NB4 (cell line): ENCODE data around the gene CTNNA2.

ENCODE experiments used
- CTCF ChIP-seq: IDR thresholded peaks from one replicate; pipeline ENCODE4 v1.5.1; 2012; ENCODE audit warnings: low read depth, low read length
- MYC ChIP-seq: IDR thresholded peaks from 2 replicates; pipeline ENCODE4 v1.6.1; 2011; ENCODE audit warnings: low read depth, low read length

- TF ChIP-seq CTCF, result no peak
- no peak for TF ChIP-seq MYC
Observed at GRCh38 chr2:80209458-80209857, 696.6 kb downstream of the CTNNA2 start.
